ENCODE results near the gene MFRP. TPM values are rescaled to one million over a fixed set of nuclear protein-coding genes. Genes with fewer than 3 reads are reported as not detected.

MFRP gene
- total RNA-seq, 1 experiment from 2014 or later: not detected

DNA sequence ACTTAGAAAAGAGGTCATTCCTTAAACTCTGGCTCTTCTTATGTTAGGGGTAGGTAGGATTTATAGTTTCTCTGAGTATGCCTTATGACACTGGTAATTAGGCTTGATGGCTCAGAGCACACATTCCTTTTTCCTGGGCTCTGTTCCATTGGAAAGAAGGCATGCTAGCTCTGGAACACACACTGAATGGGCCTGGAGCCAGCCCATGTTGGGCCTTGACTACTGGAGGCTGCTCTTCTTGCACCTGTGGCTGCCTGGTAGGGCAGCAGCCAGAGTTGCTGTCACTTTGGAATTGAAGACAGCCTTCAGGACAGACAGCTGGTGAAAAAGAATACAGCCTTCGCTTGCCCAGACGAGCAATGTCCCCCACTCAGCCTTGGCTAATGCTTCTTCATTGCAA, 47.8 kb downstream of the MFRP start:
- POLR2A ChIA-PET: no interaction called here
- H3K36me3 Mint-ChIP-seq: peaks cover 62% of the 10 kb centered on the region

DNA sequence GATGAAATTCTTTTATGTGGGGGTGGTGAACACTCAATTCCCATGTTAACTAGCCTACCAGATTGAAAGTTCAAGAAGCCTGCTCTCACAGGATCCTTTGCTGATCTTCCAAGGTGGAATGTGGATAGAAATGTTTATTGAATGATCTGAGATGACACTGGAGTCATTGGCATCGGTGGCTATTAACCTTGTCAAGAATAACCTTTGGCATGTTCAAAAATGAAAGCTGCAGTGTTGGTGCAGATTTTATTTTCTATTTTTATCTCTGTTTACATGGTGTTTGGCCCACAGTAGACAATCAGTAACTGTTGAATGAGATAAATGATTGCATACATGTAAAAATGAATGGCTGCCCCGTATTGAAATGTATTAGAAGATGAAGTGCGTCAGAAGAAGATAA, 48.6 kb downstream of the MFRP start:
- ChIA-PET CTCF (no interaction called here), POLR2A (interaction anchor here (1.1 kb wide), 1 partner anchor 10 kb away, joined by 4 read pairs; no protein-coding TSS in a partner anchor)
- DNase-seq (ENCODE audit: low spot score) (no peak), ATAC-seq (no peak)
- no peaks in the 10 kb centered on the region for H3K4me1 Mint-ChIP-seq
- TF ChIP-seq GRHL2 (CRISPR knock-in tag; IDR thresholded peaks at IDR 0.05; ENCODE audit: insufficient replicate concordance, severe bottlenecking): no peak
- TF ChIP-seq, protein P1, sequence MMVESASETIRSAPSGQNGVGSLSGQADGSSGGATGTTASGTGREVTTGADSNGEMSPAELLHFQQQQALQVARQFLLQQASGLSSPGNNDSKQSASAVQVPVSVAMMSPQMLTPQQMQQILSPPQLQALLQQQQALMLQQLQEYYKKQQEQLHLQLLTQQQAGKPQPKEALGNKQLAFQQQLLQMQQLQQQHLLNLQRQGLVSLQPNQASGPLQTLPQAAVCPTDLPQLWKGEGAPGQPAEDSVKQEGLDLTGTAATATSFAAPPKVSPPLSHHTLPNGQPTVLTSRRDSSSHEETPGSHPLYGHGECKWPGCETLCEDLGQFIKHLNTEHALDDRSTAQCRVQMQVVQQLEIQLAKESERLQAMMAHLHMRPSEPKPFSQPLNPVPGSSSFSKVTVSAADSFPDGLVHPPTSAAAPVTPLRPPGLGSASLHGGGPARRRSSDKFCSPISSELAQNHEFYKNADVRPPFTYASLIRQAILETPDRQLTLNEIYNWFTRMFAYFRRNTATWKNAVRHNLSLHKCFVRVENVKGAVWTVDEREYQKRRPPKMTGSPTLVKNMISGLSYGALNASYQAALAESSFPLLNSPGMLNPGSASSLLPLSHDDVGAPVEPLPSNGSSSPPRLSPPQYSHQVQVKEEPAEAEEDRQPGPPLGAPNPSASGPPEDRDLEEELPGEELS (CRISPR knock-in tag; IDR thresholded peaks at IDR 0.05): no peak
- TF ChIP-seq, protein P2, sequence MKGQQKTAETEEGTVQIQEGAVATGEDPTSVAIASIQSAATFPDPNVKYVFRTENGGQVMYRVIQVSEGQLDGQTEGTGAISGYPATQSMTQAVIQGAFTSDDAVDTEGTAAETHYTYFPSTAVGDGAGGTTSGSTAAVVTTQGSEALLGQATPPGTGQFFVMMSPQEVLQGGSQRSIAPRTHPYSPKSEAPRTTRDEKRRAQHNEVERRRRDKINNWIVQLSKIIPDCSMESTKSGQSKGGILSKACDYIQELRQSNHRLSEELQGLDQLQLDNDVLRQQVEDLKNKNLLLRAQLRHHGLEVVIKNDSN (CRISPR knock-in tag; IDR thresholded peaks at IDR 0.05): no peak
- TF ChIP-seq, protein P3, sequence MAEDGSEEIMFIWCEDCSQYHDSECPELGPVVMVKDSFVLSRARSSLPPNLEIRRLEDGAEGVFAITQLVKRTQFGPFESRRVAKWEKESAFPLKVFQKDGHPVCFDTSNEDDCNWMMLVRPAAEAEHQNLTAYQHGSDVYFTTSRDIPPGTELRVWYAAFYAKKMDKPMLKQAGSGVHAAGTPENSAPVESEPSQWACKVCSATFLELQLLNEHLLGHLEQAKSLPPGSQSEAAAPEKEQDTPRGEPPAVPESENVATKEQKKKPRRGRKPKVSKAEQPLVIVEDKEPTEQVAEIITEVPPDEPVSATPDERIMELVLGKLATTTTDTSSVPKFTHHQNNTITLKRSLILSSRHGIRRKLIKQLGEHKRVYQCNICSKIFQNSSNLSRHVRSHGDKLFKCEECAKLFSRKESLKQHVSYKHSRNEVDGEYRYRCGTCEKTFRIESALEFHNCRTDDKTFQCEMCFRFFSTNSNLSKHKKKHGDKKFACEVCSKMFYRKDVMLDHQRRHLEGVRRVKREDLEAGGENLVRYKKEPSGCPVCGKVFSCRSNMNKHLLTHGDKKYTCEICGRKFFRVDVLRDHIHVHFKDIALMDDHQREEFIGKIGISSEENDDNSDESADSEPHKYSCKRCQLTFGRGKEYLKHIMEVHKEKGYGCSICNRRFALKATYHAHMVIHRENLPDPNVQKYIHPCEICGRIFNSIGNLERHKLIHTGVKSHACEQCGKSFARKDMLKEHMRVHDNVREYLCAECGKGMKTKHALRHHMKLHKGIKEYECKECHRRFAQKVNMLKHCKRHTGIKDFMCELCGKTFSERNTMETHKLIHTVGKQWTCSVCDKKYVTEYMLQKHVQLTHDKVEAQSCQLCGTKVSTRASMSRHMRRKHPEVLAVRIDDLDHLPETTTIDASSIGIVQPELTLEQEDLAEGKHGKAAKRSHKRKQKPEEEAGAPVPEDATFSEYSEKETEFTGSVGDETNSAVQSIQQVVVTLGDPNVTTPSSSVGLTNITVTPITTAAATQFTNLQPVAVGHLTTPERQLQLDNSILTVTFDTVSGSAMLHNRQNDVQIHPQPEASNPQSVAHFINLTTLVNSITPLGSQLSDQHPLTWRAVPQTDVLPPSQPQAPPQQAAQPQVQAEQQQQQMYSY (CRISPR knock-in tag; IDR thresholded peaks at IDR 0.05): no peak
- TF ChIP-seq ZNF396 (CRISPR knock-in tag; IDR thresholded peaks at IDR 0.05; ENCODE audit: borderline replicate concordance): no peak
- TF ChIP-seq JUN (CRISPR knock-in tag; IDR thresholded peaks at IDR 0.05): no peak
- TF ChIP-seq MXD4 (CRISPR knock-in tag; IDR thresholded peaks at IDR 0.05; ENCODE audit: borderline replicate concordance): no peak
- TF ChIP-seq FOXP1 (CRISPR knock-in tag; IDR thresholded peaks at IDR 0.05; ENCODE audit: borderline replicate concordance): no peak
- TF ChIP-seq ZNF219 (CRISPR knock-in tag; IDR thresholded peaks at IDR 0.05; ENCODE audit: borderline replicate concordance): no peak
- no peak overlapping the region for H3K27ac Mint-ChIP-seq
- H3K4me3 Mint-ChIP-seq: no peak overlapping the region
- H3K36me3 Mint-ChIP-seq: peaks cover 57% of the 10 kb centered on the region
- no peaks in the 10 kb centered on the region for H3K27me3 Mint-ChIP-seq (ENCODE audit: low read depth)
- no peaks in the 10 kb centered on the region for H3K9me3 Mint-ChIP-seq

More for the DNA sequence above, 47.8 kb downstream of the MFRP start:
- no peak for DNase-seq (ENCODE audit: low spot score)
- TF ChIP-seq ZNF671 (CRISPR knock-in tag; IDR thresholded peaks at IDR 0.05) (no peak), GABPB1 (CRISPR knock-in tag; IDR thresholded peaks at IDR 0.05) (no peak), ZNF317 (CRISPR knock-in tag; IDR thresholded peaks at IDR 0.05; ENCODE audit: borderline replicate concordance, low read depth) (no peak), KAT7 (CRISPR knock-in tag; IDR thresholded peaks at IDR 0.05; ENCODE audit: borderline replicate concordance) (no peak)
- TF ChIP-seq, protein P4, sequence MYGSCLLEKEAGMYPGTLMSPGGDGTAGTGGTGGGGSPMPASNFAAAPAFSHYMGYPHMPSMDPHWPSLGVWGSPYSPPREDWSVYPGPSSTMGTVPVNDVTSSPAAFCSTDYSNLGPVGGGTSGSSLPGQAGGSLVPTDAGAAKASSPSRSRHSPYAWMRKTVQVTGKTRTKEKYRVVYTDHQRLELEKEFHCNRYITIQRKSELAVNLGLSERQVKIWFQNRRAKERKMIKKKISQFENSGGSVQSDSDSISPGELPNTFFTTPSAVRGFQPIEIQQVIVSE (CRISPR knock-in tag; IDR thresholded peaks at IDR 0.05; ENCODE audit: borderline replicate concordance): no peak
- no peak for ATAC-seq
- no peak overlapping the region for H3K27ac Mint-ChIP-seq
- no peaks in the 10 kb centered on the region for H3K27me3 Mint-ChIP-seq (ENCODE audit: low read depth)
- H3K9me3 Mint-ChIP-seq: no peaks in the 10 kb centered on the region
- H3K4me1 Mint-ChIP-seq: no peaks in the 10 kb centered on the region
- CTCF ChIA-PET: interaction anchor here (2.1 kb wide), 1 partner anchor 41 kb away, joined by 5 read pairs; no protein-coding TSS in a partner anchor
- no peak overlapping the region for H3K4me3 Mint-ChIP-seq

DNA sequence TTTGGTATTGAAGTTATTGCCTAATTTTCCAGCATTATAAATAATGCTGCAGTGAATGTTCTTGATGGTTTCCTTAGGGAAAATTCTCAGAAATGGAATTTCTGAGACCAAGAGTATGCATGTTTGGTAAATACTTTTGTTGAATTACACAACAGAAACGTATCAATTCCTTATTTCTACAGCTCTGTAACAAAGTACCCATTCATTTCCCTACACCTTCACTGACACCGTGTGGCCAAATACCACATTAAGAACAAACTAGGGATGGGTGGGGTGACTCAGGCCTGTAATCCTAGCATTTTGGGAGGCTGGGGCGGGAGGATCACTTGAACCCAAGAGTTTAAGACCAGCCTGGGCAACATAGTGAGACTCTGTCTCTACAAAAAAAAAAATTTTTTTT, 51.3 kb downstream of the MFRP start:
- H3K4me3 Mint-ChIP-seq: no peak overlapping the region
- TF ChIP-seq, protein P5, sequence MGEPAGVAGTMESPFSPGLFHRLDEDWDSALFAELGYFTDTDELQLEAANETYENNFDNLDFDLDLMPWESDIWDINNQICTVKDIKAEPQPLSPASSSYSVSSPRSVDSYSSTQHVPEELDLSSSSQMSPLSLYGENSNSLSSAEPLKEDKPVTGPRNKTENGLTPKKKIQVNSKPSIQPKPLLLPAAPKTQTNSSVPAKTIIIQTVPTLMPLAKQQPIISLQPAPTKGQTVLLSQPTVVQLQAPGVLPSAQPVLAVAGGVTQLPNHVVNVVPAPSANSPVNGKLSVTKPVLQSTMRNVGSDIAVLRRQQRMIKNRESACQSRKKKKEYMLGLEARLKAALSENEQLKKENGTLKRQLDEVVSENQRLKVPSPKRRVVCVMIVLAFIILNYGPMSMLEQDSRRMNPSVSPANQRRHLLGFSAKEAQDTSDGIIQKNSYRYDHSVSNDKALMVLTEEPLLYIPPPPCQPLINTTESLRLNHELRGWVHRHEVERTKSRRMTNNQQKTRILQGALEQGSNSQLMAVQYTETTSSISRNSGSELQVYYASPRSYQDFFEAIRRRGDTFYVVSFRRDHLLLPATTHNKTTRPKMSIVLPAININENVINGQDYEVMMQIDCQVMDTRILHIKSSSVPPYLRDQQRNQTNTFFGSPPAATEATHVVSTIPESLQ (CRISPR knock-in tag; IDR thresholded peaks at IDR 0.05): no peak
- TF ChIP-seq, protein P3 (CRISPR knock-in tag; IDR thresholded peaks at IDR 0.05): no peak
- no peak for TF ChIP-seq ZNF138 (CRISPR knock-in tag; conservative IDR thresholded peaks at IDR 0.05)
- H3K36me3 Mint-ChIP-seq: peaks cover 56% of the 10 kb centered on the region
- no peaks in the 10 kb centered on the region for H3K4me1 Mint-ChIP-seq
- no peak for DNase-seq (ENCODE audit: low spot score)
- no peak for ATAC-seq
- ChIA-PET POLR2A (no interaction called here), CTCF (interaction anchor here (0.5 to 1.0 kb wide), 3 partner anchors 50 to 150 kb away, joined by 3 to 4 read pairs (median 4); partner anchors contain the start of gene ABCG4)
- H3K27me3 Mint-ChIP-seq (ENCODE audit: low read depth): no peaks in the 10 kb centered on the region
- no peak overlapping the region for H3K27ac Mint-ChIP-seq
- H3K9me3 Mint-ChIP-seq: peaks cover 5% of the 10 kb centered on the region; the same call in 1 of the 2 replicates
